Spinal cord (tissue), 10 donors: ENCODE results near the gene ASTN2. TPM values are rescaled to one million over a fixed set of nuclear protein-coding genes. Genes with fewer than 3 reads are reported as not detected.

Source experiments
- DNase-seq, 6 donors: peaks; one replicate each; pipeline versions ENCODE4 v3.0.0 to v3.0.0-alpha.2; 2013 to 2015; ENCODE audit warnings: low spot score in 6 of 6, low read depth in 4 of 6
- H3K27ac ChIP-seq: one replicate; pipeline ENCODE4 v1.5.1; 2013; ENCODE audit warnings: low read depth, low read length, control low read depth
- H3K27me3 ChIP-seq: one replicate; pipeline ENCODE4 v1.6.1; 2013; ENCODE audit warnings: low read length; ENCODE audit not compliant: control insufficient read depth, insufficient read depth
- H3K36me3 ChIP-seq: one replicate; pipeline ENCODE4 v1.6.1; 2013; ENCODE audit warnings: low read length; ENCODE audit not compliant: control insufficient read depth, insufficient read depth
- H3K4me1 ChIP-seq: one replicate; pipeline ENCODE4 v1.6.1; 2013; ENCODE audit warnings: low read length; ENCODE audit not compliant: control insufficient read depth, insufficient read depth
- H3K4me3 ChIP-seq: one replicate; pipeline ENCODE4 v1.5.1; 2013; ENCODE audit warnings: low read depth, low read length, control low read depth
- H3K9me3 ChIP-seq: one replicate; pipeline ENCODE4 v1.6.1; 2013; ENCODE audit warnings: low read length; ENCODE audit not compliant: control insufficient read depth, insufficient read depth
- WGBS: methylation state at CpG from one replicate; pipeline ENCODE4 v1.1.5; 2013; ENCODE audit warnings: missing lambda C conversion rate; ENCODE audit not compliant: insufficient coverage; 5-methylcytosine and 5-hydroxymethylcytosine counted together
- polyA plus RNA-seq, 2 donors: library from polyadenylated mRNA; unstranded; fragments of 120-200 nt; gene quantifications; one replicate each; pipeline ENCODE4 v1.2.1, GENCODE V29; 2013; ENCODE audit not compliant: insufficient read length in 2 of 2
- total RNA-seq, 2 donors: library from RNA; depleted of rRNA in 1 of 2; stranded (reverse); fragments of 120-200 nt in 1 of 2; fragments of >200 nt in 1 of 2; gene quantifications; one replicate each; pipeline versions ENCODE4 v1.2.3 to v1.2.4, GENCODE V29; 2013 to 2014
- donor health status: healthy.

Gene ASTN2
- total and polyA plus RNA-seq, 4 donors, result 35.8 to 48.8 (median 41.4) TPM

DNA sequence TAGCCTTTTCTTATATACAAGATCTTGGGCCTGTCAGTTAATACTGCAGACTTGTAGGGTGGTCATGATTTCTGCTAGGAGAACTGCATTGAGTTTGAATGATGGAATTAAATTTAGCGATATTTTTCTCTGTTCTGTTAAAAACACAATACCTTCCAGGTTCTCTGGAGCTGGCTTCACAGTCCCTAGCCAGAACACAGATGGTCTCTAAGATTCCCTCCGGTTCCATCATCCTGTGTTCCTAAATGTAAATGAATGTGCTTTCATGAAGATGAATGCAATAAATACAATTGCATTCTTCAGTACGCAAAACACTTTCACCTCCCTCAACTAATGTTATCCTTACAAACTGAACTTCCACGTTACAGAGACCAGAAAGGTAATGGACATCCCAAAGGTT is 264.9 kb downstream of the ASTN2 start:
- Histone ChIP-seq H3K27ac (no peak overlapping the region), H3K9me3 (no peaks in the 10 kb centered on the region), H3K4me3 (no peak overlapping the region), H3K4me1 (peaks cover 3% of the 10 kb centered on the region), H3K27me3 (no peaks in the 10 kb centered on the region), H3K36me3 (no peaks in the 10 kb centered on the region)
- no peak for DNase-seq
- WGBS, result no CpG with 5 or more reads among the region's 4 CpGs

DNA sequence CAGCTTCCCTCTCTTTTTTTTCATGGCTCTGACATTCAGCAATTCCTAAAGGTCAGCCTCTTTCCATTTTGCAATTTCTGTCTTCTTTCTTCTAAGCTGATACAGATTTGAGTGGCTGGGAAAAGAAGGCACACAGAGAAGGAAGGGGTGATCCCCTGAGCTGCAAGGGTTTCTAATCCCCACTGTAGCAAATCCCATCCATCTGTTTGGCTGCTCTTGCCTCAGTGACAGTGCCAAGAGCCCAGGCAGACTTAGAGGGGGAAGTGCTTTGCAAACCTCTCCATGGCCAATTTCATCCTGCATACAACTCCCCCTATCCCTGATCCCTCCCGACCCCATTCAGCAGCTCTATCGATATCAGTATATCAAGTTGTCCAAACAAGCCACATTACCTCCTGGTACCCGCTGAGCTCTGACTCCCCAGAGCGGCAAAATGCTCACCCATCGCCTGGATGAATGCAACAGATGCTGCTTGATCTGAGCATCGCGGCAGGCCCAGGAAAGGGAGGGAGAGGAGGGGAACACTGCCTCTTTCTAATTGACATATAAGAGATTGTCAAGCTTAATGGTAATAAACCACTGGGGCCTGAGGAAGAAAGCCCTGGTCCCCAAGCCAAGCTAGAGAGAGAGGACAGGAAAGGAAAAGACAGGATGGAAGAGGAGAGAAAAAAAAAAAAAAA is 268.9 kb downstream of the ASTN2 start:
- no peak overlapping the region for H3K27ac ChIP-seq
- H3K36me3 ChIP-seq, result no peaks in the 10 kb centered on the region
- no peak overlapping the region for H3K4me3 ChIP-seq
- peaks cover 3% of the 10 kb centered on the region for H3K4me1 ChIP-seq
- peak in 1 of 6 donors; percentile 78 for DNase-seq
- no CpG with 5 or more reads among the region's 7 CpGs for WGBS
- no peaks in the 10 kb centered on the region for H3K9me3 ChIP-seq
- H3K27me3 ChIP-seq, result no peaks in the 10 kb centered on the region

DNA sequence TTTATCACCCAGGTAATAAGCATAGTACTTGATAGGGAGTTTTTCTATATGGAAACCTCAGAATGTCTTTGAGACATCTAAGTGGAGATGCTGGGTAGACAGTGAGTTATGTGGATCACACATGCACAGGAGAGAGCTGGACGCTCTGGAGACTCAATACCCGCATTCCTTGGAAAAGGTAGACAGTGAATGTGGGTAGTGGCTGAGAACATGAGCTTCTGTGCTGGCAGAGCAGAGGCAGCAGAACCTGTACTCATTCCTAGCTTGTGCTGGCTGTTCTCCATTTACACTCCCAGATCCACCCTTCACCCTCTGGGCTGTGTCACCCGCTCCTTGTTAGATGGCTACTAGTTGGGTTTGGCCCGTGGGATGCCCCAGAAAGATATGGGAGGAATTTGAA is 269.8 kb downstream of the ASTN2 start:
- H3K4me3 ChIP-seq, result no peak overlapping the region
- no peak for DNase-seq
- WGBS, result 95% methylated on average over 2 of the region's 4 CpGs

DNA sequence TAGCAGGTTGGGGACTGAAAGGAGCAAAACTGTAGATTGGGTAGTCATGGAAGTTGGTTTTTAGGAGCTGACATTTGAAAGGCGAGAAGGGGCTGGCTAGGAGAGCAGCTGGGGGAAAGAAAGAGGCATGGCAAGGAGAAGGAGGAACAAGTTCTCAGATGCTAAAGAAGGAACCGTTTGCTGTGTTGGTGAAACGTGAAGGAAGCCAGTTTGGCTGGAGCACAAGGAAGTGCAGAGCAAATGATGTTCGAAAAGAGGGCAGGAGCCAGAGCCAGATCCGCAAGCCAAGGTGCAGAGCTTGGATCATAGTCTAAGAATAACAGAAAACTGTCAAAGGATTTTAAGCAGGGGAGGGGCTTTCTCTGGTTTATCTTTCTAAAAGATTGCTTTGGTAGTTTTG is 276.6 kb downstream of the ASTN2 start:
- Histone ChIP-seq H3K36me3 (no peaks in the 10 kb centered on the region), H3K4me3 (no peak overlapping the region), H3K27me3 (no peaks in the 10 kb centered on the region), H3K9me3 (no peaks in the 10 kb centered on the region), H3K27ac (no peak overlapping the region), H3K4me1 (peaks cover 4% of the 10 kb centered on the region)
- WGBS, result 65% methylated on average over 5 of the region's 5 CpGs
- peak in 1 of 6 donors; percentile 79 for DNase-seq

More for the DNA sequence above, 269.8 kb downstream of the ASTN2 start:
- no peaks in the 10 kb centered on the region for H3K27me3 ChIP-seq
- H3K27ac ChIP-seq, result no peak overlapping the region
- H3K9me3 ChIP-seq, result no peaks in the 10 kb centered on the region
- H3K36me3 ChIP-seq, result no peaks in the 10 kb centered on the region
- H3K4me1 ChIP-seq, result peaks cover 3% of the 10 kb centered on the region

DNA sequence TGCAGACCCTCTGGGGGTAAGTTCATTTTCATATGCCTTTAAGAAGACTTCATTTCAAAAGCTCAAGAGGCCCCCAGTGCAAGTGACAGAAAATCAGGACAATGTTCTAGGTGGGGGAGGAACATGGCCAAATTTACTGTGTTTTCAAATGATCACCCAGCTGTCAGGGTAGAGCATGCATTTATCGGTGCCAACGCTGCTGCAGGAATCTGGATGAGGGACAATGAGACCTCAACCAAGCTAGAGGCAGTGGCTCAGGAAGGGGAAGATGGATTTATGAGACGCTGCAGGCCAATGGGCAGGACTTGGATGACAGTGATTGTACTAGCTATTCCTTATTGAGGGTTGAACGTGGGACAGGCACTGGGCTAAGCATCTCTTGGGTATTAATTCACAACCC is 278.4 kb downstream of the ASTN2 start:
- H3K27me3 ChIP-seq, result no peaks in the 10 kb centered on the region
- H3K27ac ChIP-seq, result no peak overlapping the region
- H3K4me3 ChIP-seq, result no peak overlapping the region
- H3K4me1 ChIP-seq, result peaks cover 4% of the 10 kb centered on the region
- 63% methylated on average over 3 of the region's 4 CpGs for WGBS
- H3K9me3 ChIP-seq, result no peaks in the 10 kb centered on the region
- no peaks in the 10 kb centered on the region for H3K36me3 ChIP-seq
- DNase-seq, result no peak

DNA sequence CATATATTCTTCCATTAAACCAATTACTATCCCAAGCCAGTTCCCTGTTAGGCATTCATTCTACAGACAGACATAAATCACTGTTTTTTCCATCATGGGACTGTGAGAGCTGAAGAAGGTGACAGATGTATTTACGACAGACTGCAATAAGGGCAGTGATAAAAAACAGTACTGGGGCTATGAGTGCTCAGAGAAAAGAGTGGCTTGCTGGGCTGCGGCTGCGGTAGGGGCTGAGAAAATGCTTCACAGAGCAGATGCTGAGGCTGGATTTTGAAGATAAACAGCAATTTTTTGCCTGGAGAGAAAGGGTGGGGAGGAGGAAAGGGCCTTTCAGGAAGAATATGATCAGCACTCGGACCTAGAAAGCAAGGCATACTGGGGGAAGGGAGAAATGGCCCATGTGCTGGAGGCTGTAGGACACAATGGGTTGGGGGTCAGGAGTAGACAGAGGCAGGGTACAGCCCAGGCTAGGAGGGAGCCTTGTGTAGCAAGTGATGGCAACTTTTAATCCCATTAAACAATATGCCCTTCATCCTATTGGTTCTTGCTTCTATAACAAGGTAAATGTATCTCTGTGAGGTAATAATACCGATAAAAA is 279.3 kb downstream of the ASTN2 start:
- Histone ChIP-seq H3K4me3 (no peak overlapping the region), H3K27ac (no peak overlapping the region), H3K9me3 (no peaks in the 10 kb centered on the region), H3K27me3 (no peaks in the 10 kb centered on the region), H3K4me1 (peaks cover 4% of the 10 kb centered on the region), H3K36me3 (no peaks in the 10 kb centered on the region)
- peak in 2 of 6 donors; percentile 39 to 41 for DNase-seq
- 41% methylated on average over 4 of the region's 5 CpGs for WGBS

DNA sequence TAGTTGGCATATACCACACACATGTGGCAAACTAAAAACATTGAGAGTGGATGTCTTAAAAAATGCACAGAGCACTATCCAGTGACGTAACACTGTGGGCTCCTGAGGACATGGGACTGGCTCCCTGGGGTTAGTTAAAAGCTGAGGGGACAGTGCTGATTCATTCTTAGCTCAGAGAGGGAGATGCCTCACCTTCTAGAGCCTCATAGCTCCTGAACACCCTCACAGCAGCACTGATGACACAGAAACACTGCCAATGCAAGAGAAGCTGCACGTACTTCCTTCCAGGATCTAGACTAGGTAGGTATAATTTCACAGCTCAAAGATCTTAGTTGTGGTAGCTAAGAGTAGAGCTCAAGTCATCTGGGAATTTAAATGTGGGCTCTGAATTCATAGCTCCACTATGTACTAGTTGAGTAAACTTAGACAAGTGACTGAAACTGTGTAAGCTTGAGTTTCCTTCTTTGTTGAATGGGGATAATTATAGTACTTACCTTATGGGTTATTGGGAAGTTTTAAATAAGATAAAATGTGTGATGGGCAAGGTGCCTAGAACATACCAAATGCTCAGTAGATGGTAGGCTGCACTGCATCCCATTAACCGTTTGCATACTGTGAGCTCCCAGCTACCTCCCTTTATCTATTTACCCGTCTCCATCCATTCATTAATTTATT is 279.9 kb downstream of the ASTN2 start:
- H3K4me1 ChIP-seq, result peaks cover 4% of the 10 kb centered on the region
- H3K9me3 ChIP-seq, result no peaks in the 10 kb centered on the region
- peak in 1 of 6 donors; percentile 60 for DNase-seq
- no peaks in the 10 kb centered on the region for H3K36me3 ChIP-seq
- 62% methylated on average over 3 of the region's 4 CpGs for WGBS
- H3K4me3 ChIP-seq, result no peak overlapping the region
- H3K27ac ChIP-seq, result no peak overlapping the region
- H3K27me3 ChIP-seq, result no peaks in the 10 kb centered on the region

DNA sequence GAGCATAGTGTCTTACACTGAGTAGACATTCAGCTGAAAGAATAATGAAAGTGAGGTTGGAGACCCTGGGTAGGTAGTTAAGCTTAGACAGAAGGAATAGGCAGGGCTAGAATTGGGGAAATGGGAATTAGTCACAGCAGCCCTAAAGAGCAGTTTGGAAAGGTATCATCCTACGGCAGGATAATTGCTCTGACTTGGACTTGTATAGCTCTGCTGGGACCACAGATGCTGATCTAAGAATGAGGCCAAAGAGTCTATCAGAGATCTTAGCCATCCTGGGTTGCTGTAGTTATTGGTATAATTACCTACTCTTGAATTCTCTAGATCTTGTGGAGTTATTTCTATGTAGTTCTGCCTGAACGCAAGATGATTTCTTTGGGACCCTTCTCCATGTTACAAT is 288.0 kb downstream of the ASTN2 start:
- Histone ChIP-seq H3K36me3 (no peaks in the 10 kb centered on the region), H3K4me1 (no peaks in the 10 kb centered on the region), H3K27ac (no peak overlapping the region), H3K9me3 (no peaks in the 10 kb centered on the region), H3K4me3 (no peak overlapping the region), H3K27me3 (no peaks in the 10 kb centered on the region)
- DNase-seq, result peak in 2 of 6 donors; percentile 22 to 88
- WGBS, result 100% methylated on average over 1 of the region's 2 CpGs

DNA sequence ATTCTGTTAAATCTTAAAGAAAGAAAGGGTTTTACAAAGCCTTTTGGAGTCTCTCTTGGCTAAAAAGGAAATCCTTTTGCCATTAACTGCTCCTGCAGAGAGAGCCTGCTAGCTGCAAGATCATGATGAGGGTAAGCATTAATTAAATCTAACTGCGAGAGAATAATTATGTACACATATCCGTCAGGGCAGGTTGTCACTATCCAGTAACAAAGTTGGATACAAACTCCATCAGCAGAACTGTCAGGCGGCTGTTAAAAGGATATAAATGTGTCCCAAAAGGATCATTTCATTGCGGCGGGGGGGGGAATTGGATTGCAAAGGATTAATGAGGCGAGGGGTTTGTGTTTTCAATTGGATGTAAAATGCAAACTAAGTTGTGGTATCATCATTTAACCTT is 289.3 kb downstream of the ASTN2 start:
- Histone ChIP-seq H3K27me3 (no peaks in the 10 kb centered on the region), H3K36me3 (no peaks in the 10 kb centered on the region), H3K9me3 (no peaks in the 10 kb centered on the region), H3K4me3 (no peak overlapping the region), H3K27ac (no peak overlapping the region), H3K4me1 (no peaks in the 10 kb centered on the region)
- DNase-seq, result peak in 2 of 6 donors; percentile 44 to 96
- 26% methylated on average over 3 of the region's 6 CpGs for WGBS
